Subcutaneous abdominal adipose tissue (tissue), 5 donors: ENCODE data around the gene CXCL1.

Experiments
- H3K27ac ChIP-seq: one replicate; pipeline ENCODE4 v1.7.0; 2013; ENCODE audit warnings: low read depth, mild to moderate bottlenecking, inconsistent platforms, low read length, moderate library complexity
- H3K27me3 ChIP-seq, 5 donors: one replicate each; pipeline ENCODE4 v1.7.0; 2013; ENCODE audit warnings: low read length in 5 of 5, inconsistent platforms in 1 of 5; ENCODE audit not compliant: control insufficient read depth in 5 of 5, insufficient read depth in 4 of 5
- H3K36me3 ChIP-seq, 5 donors: one replicate each; pipeline ENCODE4 v1.7.0; 2013; ENCODE audit warnings: low read length in 5 of 5; ENCODE audit not compliant: control insufficient read depth in 5 of 5, insufficient read depth in 5 of 5
- H3K4me1 ChIP-seq, 5 donors: one replicate each; pipeline ENCODE4 v1.7.0; 2013; ENCODE audit warnings: low read length in 5 of 5, mild to moderate bottlenecking in 3 of 5, moderate library complexity in 1 of 5; ENCODE audit not compliant: control insufficient read depth in 5 of 5, insufficient read depth in 5 of 5
- H3K4me3 ChIP-seq, 5 donors: one replicate each; pipeline ENCODE4 v1.7.0; 2013; ENCODE audit warnings: low read length in 5 of 5, low read depth in 1 of 5
- H3K9ac ChIP-seq, 5 donors: one replicate each; pipeline ENCODE4 v1.7.0; 2013; ENCODE audit warnings: low read length in 5 of 5, mild to moderate bottlenecking in 4 of 5, moderate library complexity in 3 of 5
- H3K9me3 ChIP-seq, 5 donors: one replicate each; pipeline ENCODE4 v1.7.0; 2013; ENCODE audit warnings: low read length in 5 of 5; ENCODE audit not compliant: control insufficient read depth in 5 of 5
- donor health status: healthy.
- donor health status: healthy.
- donor health status: healthy.
- donor health status: healthy.
- donor health status: healthy.

CXCL1 gene

GRCh38 chr4:73839071-73839470, 30.1 kb upstream of the CXCL1 start:
- Histone ChIP-seq H3K27me3 (peaks cover 5 to 12% (median 8%) of the 10 kb centered on the region in 5 donors), H3K9ac (no peak overlapping the region), H3K36me3 (no peaks in the 10 kb centered on the region), H3K27ac (no peak overlapping the region), H3K4me3 (no peak overlapping the region), H3K9me3 (no peaks in the 10 kb centered on the region), H3K4me1 (peaks cover 0 to 7% (median 6%) of the 10 kb centered on the region in 5 donors)

- Histone ChIP-seq H3K27me3 (peaks cover 5 to 12% (median 8%) of the 10 kb centered on the region in 5 donors), H3K4me1 (peaks cover 0 to 7% (median 6%) of the 10 kb centered on the region in 5 donors), H3K4me3 (no peak overlapping the region), H3K9ac (no peak overlapping the region), H3K36me3 (no peaks in the 10 kb centered on the region), H3K9me3 (no peaks in the 10 kb centered on the region), H3K27ac (no peak overlapping the region)
Measured at GRCh38 chr4:73839715-73840114, 29.5 kb upstream of the CXCL1 start.

- no peaks in the 10 kb centered on the region for H3K9me3 ChIP-seq
- no peak overlapping the region for H3K27ac ChIP-seq
- no peaks in the 10 kb centered on the region for H3K36me3 ChIP-seq
- H3K4me1 ChIP-seq = peaks cover 0 to 7% (median 6%) of the 10 kb centered on the region in 5 donors
- H3K4me3 ChIP-seq = no peak overlapping the region
- peaks cover 5 to 12% (median 8%) of the 10 kb centered on the region in 5 donors for H3K27me3 ChIP-seq
- no peak overlapping the region for H3K9ac ChIP-seq
Measured at GRCh38 chr4:73841243-73841925, 27.8 kb upstream of the CXCL1 start.

- Histone ChIP-seq H3K9me3 (no peaks in the 10 kb centered on the region), H3K4me1 (peaks cover 0 to 2% (median 0%) of the 10 kb centered on the region in 5 donors), H3K27me3 (peaks cover under 1 to 7% (median 3%) of the 10 kb centered on the region in 5 donors), H3K9ac (no peak overlapping the region), H3K36me3 (no peaks in the 10 kb centered on the region), H3K4me3 (no peak overlapping the region), H3K27ac (no peak overlapping the region)
Measured at GRCh38 chr4:73842696-73843095, 26.5 kb upstream of the CXCL1 start.

GRCh38 chr4:73843369-73843768, 25.8 kb upstream of the CXCL1 start:
- Histone ChIP-seq H3K27me3 (peaks cover 2 to 5% (median 3%) of the 10 kb centered on the region in 5 donors), H3K9ac (no peak overlapping the region), H3K36me3 (no peaks in the 10 kb centered on the region), H3K4me1 (peaks cover 0 to 2% (median 0%) of the 10 kb centered on the region in 5 donors), H3K9me3 (no peaks in the 10 kb centered on the region), H3K27ac (no peak overlapping the region), H3K4me3 (no peak overlapping the region)

GRCh38 chr4:73844345-73844744, 24.8 kb upstream of the CXCL1 start:
- Histone ChIP-seq H3K27ac (no peak overlapping the region), H3K36me3 (no peaks in the 10 kb centered on the region), H3K9ac (no peak overlapping the region), H3K4me3 (no peak overlapping the region), H3K9me3 (no peaks in the 10 kb centered on the region), H3K4me1 (peaks cover 0 to 2% (median 0%) of the 10 kb centered on the region in 5 donors), H3K27me3 (peaks cover 0 to 4% (median 2%) of the 10 kb centered on the region in 5 donors)

GRCh38 chr4:73844806-73845205, 24.4 kb upstream of the CXCL1 start:
- Histone ChIP-seq H3K4me3 (no peak overlapping the region), H3K4me1 (peaks cover 0 to 2% (median 0%) of the 10 kb centered on the region in 5 donors), H3K36me3 (no peaks in the 10 kb centered on the region), H3K9me3 (no peaks in the 10 kb centered on the region), H3K9ac (no peak overlapping the region), H3K27me3 (peaks cover 0 to 3% (median 0%) of the 10 kb centered on the region in 5 donors), H3K27ac (no peak overlapping the region)

GRCh38 chr4:73847526-73848182, 21.5 kb upstream of the CXCL1 start:
- no peak overlapping the region for H3K27ac ChIP-seq

GRCh38 chr4:73848183-73848777, 20.9 kb upstream of the CXCL1 start:
- Histone ChIP-seq H3K9ac (no peak overlapping the region), H3K4me1 (peaks cover under 1 to 3% (median 3%) of the 10 kb centered on the region in 5 donors), H3K9me3 (no peaks in the 10 kb centered on the region), H3K27me3 (peaks cover under 1 to 9% (median 7%) of the 10 kb centered on the region in 5 donors), H3K27ac (no peak overlapping the region), H3K36me3 (no peaks in the 10 kb centered on the region), H3K4me3 (no peak overlapping the region)

More at GRCh38 chr4:73847526-73848182, 21.5 kb upstream of the CXCL1 start:
- H3K4me1 ChIP-seq = peaks cover 0 to 2% (median 0%) of the 10 kb centered on the region in 5 donors
- no peak overlapping the region for H3K9ac ChIP-seq
- H3K27me3 ChIP-seq = peaks cover 0 to 8% (median 2%) of the 10 kb centered on the region in 5 donors
- H3K9me3 ChIP-seq = no peaks in the 10 kb centered on the region
- H3K36me3 ChIP-seq = no peaks in the 10 kb centered on the region
- H3K4me3 ChIP-seq = no peak overlapping the region
